WTC11 (cell line): ENCODE results near the gene DENND2C. TPM values are rescaled to one million over a fixed set of nuclear protein-coding genes. Genes with fewer than 3 reads are reported as not detected.

Experiments used
- ATAC-seq: fragments of 200-7000 bp; cut with Tn5 transposase; 2 replicates; pipeline ENCODE4 v1.10.0; 2021; ENCODE audit warnings: mild to moderate bottlenecking, moderate library complexity
- CTCF ChIA-PET: fragments of 300-600 bp; sonication (Branson Sonifier 250); formaldehyde crosslinking; loops from one replicate; lab custom pipeline; 2021; ENCODE audit warnings: antibody characterized with exemption; lab: Charles Lee
- POLR2A ChIA-PET: fragments of 350-600 bp; sonication (Branson Sonifier 250); formaldehyde crosslinking; loops from one replicate; lab custom pipeline; 2021; ENCODE audit warnings: antibody characterized with exemption; lab: Charles Lee
- DNase-seq: peaks from one replicate; pipeline ENCODE4 v3.0.0; 2021; ENCODE audit warnings: low spot score
- H3K27ac Mint-ChIP-seq: 2 replicates; pipeline ENCODE4 v1.8.0; 2021; ENCODE audit warnings: mixed read lengths
- H3K27me3 Mint-ChIP-seq: 2 replicates; pipeline ENCODE4 v1.8.0; 2021; ENCODE audit warnings: low read depth, mild to moderate bottlenecking, moderate library complexity, mixed read lengths
- H3K36me3 Mint-ChIP-seq: 2 replicates; pipeline ENCODE4 v1.8.0; 2021; ENCODE audit warnings: mixed read lengths
- H3K4me1 Mint-ChIP-seq: 2 replicates; pipeline ENCODE4 v1.8.0; 2022; ENCODE audit warnings: mixed read lengths
- H3K4me3 Mint-ChIP-seq: 2 replicates; pipeline ENCODE4 v1.8.0; 2021; ENCODE audit warnings: mild to moderate bottlenecking, moderate library complexity, mixed read lengths
- H3K9me3 Mint-ChIP-seq: 2 replicates; pipeline ENCODE4 v1.8.0; 2021; ENCODE audit warnings: mixed read lengths
- ATF1 ChIP-seq: sonication (generic); formaldehyde crosslinking; IDR thresholded peaks from 2 replicates; pipeline ENCODE4 v1.8.1; 2023; ENCODE audit warnings: mild to moderate bottlenecking, moderate library complexity, missing genetic modification reagents
- CBFB ChIP-seq: sonication (generic); formaldehyde crosslinking; IDR thresholded peaks from 2 replicates; pipeline ENCODE4 v1.8.1; 2022; ENCODE audit warnings: mild to moderate bottlenecking, low read depth, missing genetic modification reagents
- CREM ChIP-seq: sonication (generic); formaldehyde crosslinking; IDR thresholded peaks from 2 replicates; pipeline ENCODE4 v1.8.1; 2022; ENCODE audit warnings: mild to moderate bottlenecking, missing genetic modification reagents, moderate library complexity
- GABPB1 ChIP-seq: sonication (generic); formaldehyde crosslinking; IDR thresholded peaks from 2 replicates; pipeline ENCODE4 v1.8.1; 2023; ENCODE audit warnings: mild to moderate bottlenecking, missing genetic modification reagents
- GTF2I ChIP-seq: fragments of 250-450 bp; sonication (Bioruptor Pico); conservative IDR thresholded peaks from 2 replicates; pipeline ENCODE4 v1.4.0; 2021; ENCODE audit warnings: mild to moderate bottlenecking
- NFE2L1 ChIP-seq: sonication (generic); formaldehyde crosslinking; IDR thresholded peaks from 2 replicates; pipeline ENCODE4 v1.8.1; 2023; ENCODE audit warnings: missing genetic modification reagents
- NR1H2 ChIP-seq: sonication (generic); formaldehyde crosslinking; IDR thresholded peaks from 2 replicates; pipeline ENCODE4 v1.9.0; 2021; ENCODE audit warnings: mild to moderate bottlenecking, moderate library complexity, missing genetic modification reagents
- PRDM15 ChIP-seq: sonication (generic); formaldehyde crosslinking; IDR thresholded peaks from 2 replicates; pipeline ENCODE4 v1.8.0; 2022; ENCODE audit warnings: missing genetic modification reagents
- RELA ChIP-seq: sonication (generic); formaldehyde crosslinking; IDR thresholded peaks from 2 replicates; pipeline ENCODE4 v1.8.1; 2022; ENCODE audit warnings: missing genetic modification reagents, mild to moderate bottlenecking, borderline replicate concordance
- SOX15 ChIP-seq: fragments of 250-450 bp; sonication (Bioruptor Pico); IDR thresholded peaks from 2 replicates; pipeline ENCODE4 v1.9.0; 2021; ENCODE audit warnings: mild to moderate bottlenecking
- USF1 ChIP-seq: sonication (generic); formaldehyde crosslinking; IDR thresholded peaks from 2 replicates; pipeline ENCODE4 v1.8.0; 2022; ENCODE audit warnings: mild to moderate bottlenecking, missing genetic modification reagents
- ZNF219 ChIP-seq: sonication (generic); formaldehyde crosslinking; IDR thresholded peaks from 2 replicates; pipeline ENCODE4 v1.8.0; 2023; ENCODE audit warnings: missing genetic modification reagents, mild to moderate bottlenecking, borderline replicate concordance
- ZNF232 ChIP-seq: sonication (generic); formaldehyde crosslinking; IDR thresholded peaks from 2 replicates; pipeline ENCODE4 v1.8.0; 2022; ENCODE audit warnings: mild to moderate bottlenecking, missing genetic modification reagents
- ZNF671 ChIP-seq: fragments of 250-450 bp; sonication (Bioruptor Pico); IDR thresholded peaks from 2 replicates; pipeline ENCODE4 v1.8.0; 2021; ENCODE audit warnings: mild to moderate bottlenecking
- total RNA-seq: library from RNA; stranded (reverse); gene quantifications from 3 replicates; pipeline ENCODE4 v1.2.3, GENCODE V29; 2021
- TF ChIP-seq, protein P1 (sequence below): fragments of 250-450 bp; sonication (Bioruptor Pico); conservative IDR thresholded peaks from 2 replicates; pipeline ENCODE4 v1.9.0; 2021; ENCODE audit warnings: mild to moderate bottlenecking
- TF ChIP-seq, protein P2 (sequence below): fragments of 250-450 bp; sonication (Bioruptor Pico); IDR thresholded peaks from 2 replicates; pipeline ENCODE4 v1.8.0; 2021; ENCODE audit warnings: mild to moderate bottlenecking
- TF ChIP-seq, protein P3 (sequence below): sonication (generic); formaldehyde crosslinking; IDR thresholded peaks from 2 replicates; pipeline ENCODE4 v1.8.0; 2023; ENCODE audit warnings: missing genetic modification reagents

Gene DENND2C
- total RNA-seq, 1 experiment from 2014 or later = 2.9 TPM

GRCh38 chr1:114651893-114652292, 18.0 kb downstream of the DENND2C start:
- ChIA-PET CTCF (interaction anchor here (1.2 kb wide), 1 partner anchor 18 kb away, joined by 3 read pairs; the partner anchor contains the start of gene DENND2C), POLR2A (no interaction called here)
- DNase-seq (no peak), ATAC-seq (no peak)
- Mint-ChIP-seq H3K36me3 (no peaks in the 10 kb centered on the region), H3K9me3 (no peaks in the 10 kb centered on the region), H3K27me3 (no peaks in the 10 kb centered on the region), H3K4me1 (no peaks in the 10 kb centered on the region), H3K4me3 (no peak overlapping the region), H3K27ac (no peak overlapping the region)
- no peak for TF ChIP-seq ZNF232 (CRISPR knock-in tag)
- no peak for TF ChIP-seq NR1H2
- TF ChIP-seq SOX15 (CRISPR knock-in tag) = no peak
- no peak for TF ChIP-seq CBFB
- TF ChIP-seq PRDM15 = no peak
- TF ChIP-seq, protein P1, sequence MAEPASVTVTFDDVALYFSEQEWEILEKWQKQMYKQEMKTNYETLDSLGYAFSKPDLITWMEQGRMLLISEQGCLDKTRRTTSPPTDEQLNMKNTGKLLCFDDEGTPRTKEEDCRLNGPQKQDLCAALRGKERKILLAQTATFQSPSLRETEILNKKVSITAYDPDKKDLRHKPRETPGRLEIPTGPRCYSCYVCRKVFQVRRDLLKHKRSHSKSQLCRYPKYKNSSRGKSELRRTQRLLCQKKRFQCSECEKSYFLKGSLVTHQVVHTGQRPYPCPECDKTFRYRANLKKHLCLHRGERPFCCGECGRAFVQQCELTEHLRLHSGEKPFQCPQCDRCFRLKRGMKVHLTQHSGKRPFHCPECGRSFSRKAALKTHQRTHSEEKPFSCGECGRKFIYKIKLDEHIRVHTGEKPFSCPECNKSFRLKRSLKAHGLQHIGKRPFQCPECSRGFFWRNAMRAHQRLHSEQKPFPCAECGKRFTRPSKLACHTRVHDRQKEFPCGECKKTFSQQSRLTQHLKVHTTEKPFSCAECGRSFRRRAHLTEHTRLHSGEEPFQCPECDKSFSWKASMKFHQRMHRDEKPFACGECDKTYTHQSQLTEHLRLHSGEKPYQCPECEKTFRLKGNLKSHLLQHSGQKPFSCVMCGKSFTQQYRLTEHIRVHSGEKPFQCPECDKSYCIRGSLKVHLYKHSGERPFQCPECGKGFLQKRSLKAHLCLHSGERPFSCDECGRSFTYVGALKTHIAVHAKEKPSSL (CRISPR knock-in tag) = no peak
- no peak for TF ChIP-seq GABPB1 (CRISPR knock-in tag)

DNA sequence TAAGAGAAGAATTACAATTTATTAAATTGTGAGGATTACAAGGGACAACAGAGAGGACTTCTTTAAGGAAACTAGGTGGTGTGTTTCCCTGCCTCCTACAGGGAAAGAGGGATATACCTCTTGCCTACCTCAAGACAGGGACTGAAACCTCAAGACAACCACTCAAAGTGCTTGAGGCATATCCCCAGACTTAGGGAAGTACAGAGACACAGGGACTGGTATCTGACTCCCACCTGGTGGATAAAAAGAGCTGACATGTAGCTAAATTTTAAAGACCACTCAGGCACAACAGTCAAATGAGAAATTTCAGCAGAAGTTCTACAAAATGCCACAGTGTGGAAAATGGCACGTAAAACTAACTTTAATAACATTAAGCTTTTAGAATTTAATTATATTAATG, 21.3 kb downstream of the DENND2C start:
- H3K27me3 Mint-ChIP-seq = no peaks in the 10 kb centered on the region
- DNase-seq (no peak), ATAC-seq (peak; percentile 66)
- POLR2A ChIA-PET = no interaction called here
- H3K4me1 Mint-ChIP-seq = no peaks in the 10 kb centered on the region
- no peak overlapping the region for H3K27ac Mint-ChIP-seq
- no peak overlapping the region for H3K4me3 Mint-ChIP-seq
- TF ChIP-seq USF1 (no peak), ZNF219 (CRISPR knock-in tag) (no peak), ZNF671 (CRISPR knock-in tag) (no peak), RELA (CRISPR knock-in tag) (no peak), ATF1 (CRISPR knock-in tag) (no peak), CREM (CRISPR knock-in tag) (no peak), CBFB (no peak), GTF2I (CRISPR knock-in tag) (no peak), NFE2L1 (CRISPR knock-in tag) (no peak)
- TF ChIP-seq, protein P2, sequence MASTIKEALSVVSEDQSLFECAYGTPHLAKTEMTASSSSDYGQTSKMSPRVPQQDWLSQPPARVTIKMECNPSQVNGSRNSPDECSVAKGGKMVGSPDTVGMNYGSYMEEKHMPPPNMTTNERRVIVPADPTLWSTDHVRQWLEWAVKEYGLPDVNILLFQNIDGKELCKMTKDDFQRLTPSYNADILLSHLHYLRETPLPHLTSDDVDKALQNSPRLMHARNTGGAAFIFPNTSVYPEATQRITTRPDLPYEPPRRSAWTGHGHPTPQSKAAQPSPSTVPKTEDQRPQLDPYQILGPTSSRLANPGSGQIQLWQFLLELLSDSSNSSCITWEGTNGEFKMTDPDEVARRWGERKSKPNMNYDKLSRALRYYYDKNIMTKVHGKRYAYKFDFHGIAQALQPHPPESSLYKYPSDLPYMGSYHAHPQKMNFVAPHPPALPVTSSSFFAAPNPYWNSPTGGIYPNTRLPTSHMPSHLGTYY = no peak
- TF ChIP-seq, protein P3, sequence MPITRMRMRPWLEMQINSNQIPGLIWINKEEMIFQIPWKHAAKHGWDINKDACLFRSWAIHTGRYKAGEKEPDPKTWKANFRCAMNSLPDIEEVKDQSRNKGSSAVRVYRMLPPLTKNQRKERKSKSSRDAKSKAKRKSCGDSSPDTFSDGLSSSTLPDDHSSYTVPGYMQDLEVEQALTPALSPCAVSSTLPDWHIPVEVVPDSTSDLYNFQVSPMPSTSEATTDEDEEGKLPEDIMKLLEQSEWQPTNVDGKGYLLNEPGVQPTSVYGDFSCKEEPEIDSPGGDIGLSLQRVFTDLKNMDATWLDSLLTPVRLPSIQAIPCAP (CRISPR knock-in tag) = no peak
- no peaks in the 10 kb centered on the region for H3K9me3 Mint-ChIP-seq
- H3K36me3 Mint-ChIP-seq = no peaks in the 10 kb centered on the region
- CTCF ChIA-PET = no interaction called here
